Subcutaneous abdominal adipose tissue (tissue), 5 donors: ENCODE results near the gene RBM20.

Source experiments
- H3K27ac ChIP-seq: one replicate; pipeline ENCODE4 v1.7.0; 2013; ENCODE audit warnings: low read depth, mild to moderate bottlenecking, inconsistent platforms, low read length, moderate library complexity
- H3K27me3 ChIP-seq, 5 donors: one replicate each; pipeline ENCODE4 v1.7.0; 2013; ENCODE audit warnings: low read length in 5 of 5, inconsistent platforms in 1 of 5; ENCODE audit not compliant: control insufficient read depth in 5 of 5, insufficient read depth in 4 of 5
- H3K36me3 ChIP-seq, 5 donors: one replicate each; pipeline ENCODE4 v1.7.0; 2013; ENCODE audit warnings: low read length in 5 of 5; ENCODE audit not compliant: control insufficient read depth in 5 of 5, insufficient read depth in 5 of 5
- H3K4me1 ChIP-seq, 5 donors: one replicate each; pipeline ENCODE4 v1.7.0; 2013; ENCODE audit warnings: low read length in 5 of 5, mild to moderate bottlenecking in 3 of 5, moderate library complexity in 1 of 5; ENCODE audit not compliant: control insufficient read depth in 5 of 5, insufficient read depth in 5 of 5
- H3K4me3 ChIP-seq, 5 donors: one replicate each; pipeline ENCODE4 v1.7.0; 2013; ENCODE audit warnings: low read length in 5 of 5, low read depth in 1 of 5
- H3K9ac ChIP-seq, 5 donors: one replicate each; pipeline ENCODE4 v1.7.0; 2013; ENCODE audit warnings: low read length in 5 of 5, mild to moderate bottlenecking in 4 of 5, moderate library complexity in 3 of 5
- H3K9me3 ChIP-seq, 5 donors: one replicate each; pipeline ENCODE4 v1.7.0; 2013; ENCODE audit warnings: low read length in 5 of 5; ENCODE audit not compliant: control insufficient read depth in 5 of 5
- donor health status: healthy.
- donor health status: healthy.
- donor health status: healthy.
- donor health status: healthy.
- donor health status: healthy.

Gene RBM20

DNA sequence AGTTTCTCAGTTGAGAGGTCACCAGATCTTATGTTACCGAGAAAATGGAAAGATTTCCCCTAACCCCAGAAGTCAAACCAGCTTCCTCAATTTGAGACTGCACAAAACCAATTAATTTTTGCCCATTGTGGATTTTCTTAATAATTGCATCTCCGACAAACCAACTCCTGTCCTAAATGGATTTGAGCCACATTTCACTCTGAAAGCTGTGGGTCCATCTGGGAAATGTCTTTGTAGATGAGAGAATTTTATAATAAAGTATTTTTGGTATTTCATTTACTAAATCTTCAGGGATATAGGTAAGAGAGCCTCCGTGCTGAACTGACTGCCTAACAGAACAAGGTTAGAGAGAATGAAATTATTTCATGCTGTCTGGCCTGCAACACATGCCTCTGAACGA is 127.9 kb downstream of the RBM20 start:
- Histone ChIP-seq H3K27ac (no peak overlapping the region), H3K36me3 (no peaks in the 10 kb centered on the region), H3K4me3 (no peak overlapping the region), H3K4me1 (no peaks in the 10 kb centered on the region), H3K9ac (no peak overlapping the region), H3K27me3 (no peaks in the 10 kb centered on the region), H3K9me3 (no peaks in the 10 kb centered on the region)

DNA sequence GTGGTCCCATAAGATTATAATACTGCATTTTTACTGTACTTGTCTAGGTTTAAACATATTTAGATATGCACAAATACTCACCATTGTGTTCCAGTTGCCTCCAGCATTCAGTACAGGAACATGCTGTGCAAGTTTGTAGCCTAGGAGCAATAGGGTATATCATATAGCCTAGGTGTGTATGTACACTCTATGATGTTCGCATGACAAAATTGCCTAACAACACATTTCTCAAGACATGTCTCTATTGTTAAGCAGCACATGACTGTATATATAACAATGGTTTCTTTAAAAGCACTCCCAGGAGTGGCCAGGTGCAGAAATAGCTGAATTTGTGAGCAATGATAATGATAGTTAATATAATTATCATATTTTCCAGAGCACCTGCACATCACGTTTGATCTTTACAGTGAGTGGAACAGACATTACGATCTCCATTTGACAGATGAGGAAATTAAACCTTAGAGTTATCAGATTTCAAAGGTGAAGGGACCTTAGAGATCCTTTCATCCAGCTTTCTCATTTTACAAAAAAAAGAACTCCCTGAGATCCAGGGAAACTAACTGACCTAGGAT is 128.4 kb downstream of the RBM20 start:
- H3K27me3 ChIP-seq = no peaks in the 10 kb centered on the region
- H3K4me3 ChIP-seq = no peak overlapping the region
- no peaks in the 10 kb centered on the region for H3K36me3 ChIP-seq
- no peak overlapping the region for H3K9ac ChIP-seq
- H3K27ac ChIP-seq = no peak overlapping the region
- H3K9me3 ChIP-seq = no peaks in the 10 kb centered on the region
- H3K4me1 ChIP-seq = no peaks in the 10 kb centered on the region

- Histone ChIP-seq H3K9ac (no peak overlapping the region), H3K36me3 (no peaks in the 10 kb centered on the region), H3K4me1 (no peaks in the 10 kb centered on the region), H3K27ac (no peak overlapping the region), H3K4me3 (no peak overlapping the region), H3K9me3 (no peaks in the 10 kb centered on the region), H3K27me3 (no peaks in the 10 kb centered on the region)
Observed at GRCh38 chr10:110773693-110774068, 129.5 kb downstream of the RBM20 start.

- Histone ChIP-seq H3K9ac (no peak overlapping the region), H3K27me3 (no peaks in the 10 kb centered on the region), H3K4me1 (no peaks in the 10 kb centered on the region), H3K4me3 (no peak overlapping the region), H3K27ac (no peak overlapping the region), H3K36me3 (no peaks in the 10 kb centered on the region), H3K9me3 (no peaks in the 10 kb centered on the region)
Observed at GRCh38 chr10:110774069-110775019, 130.2 kb downstream of the RBM20 start.

- Histone ChIP-seq H3K9ac (no peak overlapping the region), H3K9me3 (no peaks in the 10 kb centered on the region), H3K27me3 (no peaks in the 10 kb centered on the region), H3K4me3 (no peak overlapping the region), H3K36me3 (no peaks in the 10 kb centered on the region), H3K27ac (no peak overlapping the region), H3K4me1 (no peaks in the 10 kb centered on the region)
Observed at GRCh38 chr10:110775020-110775375, 130.9 kb downstream of the RBM20 start.

DNA sequence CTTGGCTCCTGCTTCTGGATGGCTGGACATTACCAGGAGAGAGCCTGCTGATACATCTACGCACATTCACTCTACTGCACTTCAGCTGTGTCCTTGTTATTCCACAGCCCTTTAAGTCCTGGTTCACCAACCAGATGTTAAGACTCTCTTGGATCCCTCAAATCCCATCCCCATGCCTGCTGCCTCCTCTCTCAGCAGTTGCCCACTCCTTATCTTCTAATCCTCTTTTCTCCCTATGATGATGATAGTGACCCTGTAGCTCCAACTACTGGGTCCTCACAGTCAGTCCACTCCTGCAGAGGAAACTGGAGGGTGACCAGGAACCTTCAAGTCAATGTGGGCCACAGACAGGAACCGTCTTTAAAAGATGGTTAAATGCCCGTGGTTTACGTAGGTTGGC is 131.3 kb downstream of the RBM20 start:
- H3K4me1 ChIP-seq = no peaks in the 10 kb centered on the region
- no peak overlapping the region for H3K27ac ChIP-seq
- no peaks in the 10 kb centered on the region for H3K36me3 ChIP-seq
- H3K4me3 ChIP-seq = no peak overlapping the region
- no peaks in the 10 kb centered on the region for H3K27me3 ChIP-seq
- H3K9ac ChIP-seq = no peak overlapping the region
- H3K9me3 ChIP-seq = no peaks in the 10 kb centered on the region

DNA sequence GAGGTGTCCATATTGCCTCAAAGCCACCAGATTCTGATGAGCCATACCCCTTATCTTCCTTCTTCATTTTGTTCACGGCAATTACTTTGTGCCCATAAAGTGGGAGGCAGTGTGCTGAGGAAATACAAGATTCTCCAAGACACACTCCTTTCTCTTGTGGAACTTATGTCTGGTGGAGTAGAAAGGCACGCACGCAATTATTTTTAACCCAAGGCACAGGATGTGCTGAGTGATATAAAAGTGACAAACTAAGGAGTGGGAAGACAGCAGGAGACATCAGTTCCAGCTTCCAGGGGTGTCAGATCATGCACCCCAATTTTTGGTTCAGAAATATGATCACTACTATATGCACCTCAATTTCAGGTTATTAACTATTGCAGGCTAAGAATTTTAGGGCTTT is 132.9 kb downstream of the RBM20 start:
- no peak overlapping the region for H3K9ac ChIP-seq
- H3K27me3 ChIP-seq = no peaks in the 10 kb centered on the region
- no peaks in the 10 kb centered on the region for H3K9me3 ChIP-seq
- no peaks in the 10 kb centered on the region for H3K36me3 ChIP-seq
- no peak overlapping the region for H3K27ac ChIP-seq
- no peak overlapping the region for H3K4me3 ChIP-seq
- no peaks in the 10 kb centered on the region for H3K4me1 ChIP-seq

DNA sequence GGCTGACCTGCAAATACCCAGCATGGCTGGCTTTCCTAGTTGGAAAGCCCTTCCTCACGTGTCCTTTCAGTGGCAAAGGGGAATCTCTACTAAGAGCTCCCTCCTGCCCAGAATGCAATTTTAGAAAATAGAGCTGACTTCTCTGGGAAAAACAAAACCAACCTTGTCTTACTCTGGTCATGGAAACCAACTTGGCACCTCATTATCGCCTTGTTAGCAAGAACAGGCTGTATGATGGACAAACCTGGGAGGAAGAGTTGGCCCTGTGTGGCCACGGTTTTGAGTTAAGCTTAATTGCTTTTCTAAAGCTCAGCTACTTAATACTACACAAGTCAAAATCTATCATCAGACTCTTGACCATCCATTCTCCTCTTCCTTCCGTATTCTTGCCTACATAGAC is 133.5 kb downstream of the RBM20 start:
- H3K36me3 ChIP-seq = no peaks in the 10 kb centered on the region
- H3K4me1 ChIP-seq = no peaks in the 10 kb centered on the region
- H3K27ac ChIP-seq = no peak overlapping the region
- no peak overlapping the region for H3K4me3 ChIP-seq
- no peaks in the 10 kb centered on the region for H3K27me3 ChIP-seq
- no peaks in the 10 kb centered on the region for H3K9me3 ChIP-seq
- H3K9ac ChIP-seq = no peak overlapping the region

DNA sequence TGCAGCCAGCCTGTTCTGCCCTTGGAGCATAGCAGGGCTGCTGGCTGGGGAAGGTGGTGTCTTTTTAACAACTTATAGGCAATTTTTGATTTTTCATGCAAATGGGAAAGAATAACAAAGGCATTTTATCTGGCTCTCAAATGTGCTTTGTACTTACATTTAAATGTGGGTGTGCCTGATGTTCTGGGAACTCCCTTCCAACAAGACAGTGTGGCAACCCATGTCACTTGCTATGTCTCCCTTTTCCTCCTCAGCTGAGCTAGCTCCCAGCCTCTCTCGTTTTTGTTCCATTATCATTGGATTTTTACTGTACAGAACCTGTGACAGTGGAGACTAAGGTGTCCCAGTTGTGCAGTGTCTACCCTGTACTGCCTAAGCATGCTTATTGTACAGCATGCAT is 134.1 kb downstream of the RBM20 start:
- no peaks in the 10 kb centered on the region for H3K36me3 ChIP-seq
- H3K9me3 ChIP-seq = no peaks in the 10 kb centered on the region
- H3K9ac ChIP-seq = no peak overlapping the region
- no peak overlapping the region for H3K4me3 ChIP-seq
- H3K4me1 ChIP-seq = no peaks in the 10 kb centered on the region
- no peaks in the 10 kb centered on the region for H3K27me3 ChIP-seq
- no peak overlapping the region for H3K27ac ChIP-seq

DNA sequence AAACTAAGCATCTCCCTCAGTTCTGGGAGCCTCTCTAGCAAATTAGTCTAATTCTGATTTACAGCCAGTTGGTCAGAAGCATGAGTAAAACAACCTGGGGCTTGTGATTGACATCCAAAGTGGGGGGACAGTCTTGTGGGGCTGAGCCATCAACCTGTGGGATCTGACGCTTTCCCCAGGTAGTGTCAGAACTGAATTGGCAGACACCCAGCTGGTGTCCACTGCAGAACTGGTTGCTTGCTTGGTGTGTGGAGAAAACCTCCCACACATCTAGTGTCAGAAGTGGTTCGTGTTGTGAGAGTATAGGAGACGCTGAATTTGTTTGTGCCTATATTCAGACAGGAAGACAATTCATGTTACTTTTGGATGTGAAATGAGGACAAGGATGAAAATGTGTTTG is 135.4 kb downstream of the RBM20 start:
- Histone ChIP-seq H3K4me3 (no peak overlapping the region), H3K27me3 (no peaks in the 10 kb centered on the region), H3K4me1 (peaks cover 0 to 2% (median 0%) of the 10 kb centered on the region in 5 donors), H3K9me3 (no peaks in the 10 kb centered on the region), H3K9ac (no peak overlapping the region), H3K36me3 (no peaks in the 10 kb centered on the region), H3K27ac (no peak overlapping the region)
